WTC11 (cell line): ENCODE measurements around the gene URAD.

Experiments used
- ATF6 ChIP-seq: sonication (generic); formaldehyde crosslinking; IDR thresholded peaks from 2 replicates; pipeline ENCODE4 v1.8.1; 2023; ENCODE audit warnings: mild to moderate bottlenecking, missing genetic modification reagents
- CTCF ChIP-seq: fragments of 200-600 bp; IDR thresholded peaks from 2 replicates; pipeline ENCODE4 v1.8.0; 2022; ENCODE audit warnings: antibody characterized with exemption
- E2F4 ChIP-seq: sonication (generic); formaldehyde crosslinking; IDR thresholded peaks from 2 replicates; pipeline ENCODE4 v1.8.1; 2022; ENCODE audit warnings: low read depth, mild to moderate bottlenecking, moderate library complexity, missing genetic modification reagents, borderline replicate concordance
- ZNF512 ChIP-seq: sonication (generic); formaldehyde crosslinking; IDR thresholded peaks from 2 replicates; pipeline ENCODE4 v1.8.1; 2022; ENCODE audit warnings: missing genetic modification reagents, borderline replicate concordance
- TF ChIP-seq, protein P1 (sequence below): sonication (generic); formaldehyde crosslinking; IDR thresholded peaks from 2 replicates; pipeline ENCODE4 v1.8.1; 2022; ENCODE audit warnings: mild to moderate bottlenecking, moderate library complexity, missing genetic modification reagents

- TF ChIP-seq ZNF512 (CRISPR knock-in tag) (no peak), E2F4 (CRISPR knock-in tag) (no peak), CTCF (no peak), ATF6 (no peak)
- TF ChIP-seq, protein P1, sequence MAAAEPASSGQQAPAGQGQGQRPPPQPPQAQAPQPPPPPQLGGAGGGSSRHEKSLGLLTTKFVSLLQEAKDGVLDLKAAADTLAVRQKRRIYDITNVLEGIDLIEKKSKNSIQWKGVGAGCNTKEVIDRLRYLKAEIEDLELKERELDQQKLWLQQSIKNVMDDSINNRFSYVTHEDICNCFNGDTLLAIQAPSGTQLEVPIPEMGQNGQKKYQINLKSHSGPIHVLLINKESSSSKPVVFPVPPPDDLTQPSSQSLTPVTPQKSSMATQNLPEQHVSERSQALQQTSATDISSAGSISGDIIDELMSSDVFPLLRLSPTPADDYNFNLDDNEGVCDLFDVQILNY, result no peak
Measured at GRCh38 chr13:27928805-27929753, 59.4 kb downstream of the URAD start.
